K562 (cell line): ENCODE data around the gene GLRA2. TPM values are rescaled to one million over a fixed set of nuclear protein-coding genes. Genes with fewer than 3 reads are reported as not detected.

Experiments
- ATAC-seq: fragments of 200-7000 bp; cut with Tn5 transposase; 3 replicates; pipeline ENCODE4 v1.9.1; 2020; ENCODE audit warnings: moderate library complexity
- BruUV-seq: library from RNA; stranded (reverse); fragments of 400-500 nt; replicated peaks from 2 replicates; lab custom pipeline; 2021; lab: Mats Ljungman, UMichigan
- CTCF ChIA-PET: fragments of 300-600 bp; formaldehyde crosslinking; extraction: SDS; loops from one replicate; lab custom pipeline; 2021; ENCODE audit warnings: low intra/inter-chr PET ratio; lab: Yijun Ruan, JAX
- POLR2A ChIA-PET: fragments of 300-600, 350-650 bp; sonication (Branson Sonifier 250); formaldehyde crosslinking; extraction: SDS; loops from one replicate; lab custom pipeline; 2021; ENCODE audit warnings: antibody characterized with exemption, inconsistent platforms; lab: Yijun Ruan, JAX
- DNase-seq, 4 experiments: peaks; one replicate each; pipeline versions ENCODE4 v3.0.0 to v3.0.0-alpha.2; 2011 to 2018; ENCODE audit warnings: low spot score in 3 of 4, mixed read lengths in 3 of 4; ENCODE audit errors: extremely low read depth in 1 of 4
- FAIRE-seq: peaks from 2 replicates; lab custom pipeline; 2011; peaks lifted over from hg19 to GRCh38; lab: Jason Lieb, UNC
- H2AFZ ChIP-seq: 2 replicates; pipeline ENCODE4 v1.6.0; 2011; ENCODE audit warnings: low read depth, low read length, control low read depth, inconsistent platforms
- H3K27ac ChIP-seq: fragments of 200-600 bp; 3 replicates; pipeline ENCODE4 v1.8.0; 2011; ENCODE audit warnings: low read depth, mild to moderate bottlenecking, control low read depth, inconsistent platforms, low read length, moderate library complexity, mixed read lengths; ENCODE audit errors: extremely low read depth
- H3K27me3 ChIP-seq, 2 experiments: fragments of 300-600 bp in 1 of 2; 2 replicates in 1 of 2; 3 replicates in 1 of 2; pipeline versions ENCODE4 v1.6.0 to v1.8.0; 2011; ENCODE audit warnings: inconsistent platforms in 2 of 2, low read length in 2 of 2, mild to moderate bottlenecking in 1 of 2, mixed read lengths in 1 of 2, moderate library complexity in 1 of 2; ENCODE audit not compliant: control insufficient read depth in 2 of 2, insufficient read depth in 2 of 2
- H3K36me3 ChIP-seq: fragments of 300-600 bp; 3 replicates; pipeline ENCODE4 v1.8.0; 2011; ENCODE audit warnings: mild to moderate bottlenecking, low read length, inconsistent platforms; ENCODE audit not compliant: control insufficient read depth, insufficient read depth
- H3K4me1 ChIP-seq, 2 experiments: fragments of 200-600 bp in 1 of 2; replicated peaks in 1 of 2; 2 replicates in 1 of 2; 3 replicates in 1 of 2; pipeline versions ENCODE4 v1.5.1 to v1.8.0; 2011; ENCODE audit warnings: inconsistent platforms in 2 of 2, low read length in 2 of 2, mild to moderate bottlenecking in 1 of 2, mixed read lengths in 1 of 2, moderate library complexity in 1 of 2; ENCODE audit not compliant: control insufficient read depth in 2 of 2, insufficient read depth in 2 of 2
- H3K4me2 ChIP-seq: 2 replicates; pipeline ENCODE4 v1.6.1; 2011; ENCODE audit warnings: low read length, control low read depth, inconsistent platforms, mixed read lengths; ENCODE audit not compliant: insufficient read depth
- H3K4me3 ChIP-seq: fragments of 200-600 bp; sonication (generic), shearing (Covaris generic); 2 replicates; pipeline ENCODE4 v1.5.1; 2016; ENCODE audit warnings: control low read depth, inconsistent platforms
- H3K79me2 ChIP-seq: fragments of 200-600 bp; 3 replicates; pipeline ENCODE4 v1.8.0; 2011; ENCODE audit warnings: low read length, inconsistent platforms; ENCODE audit not compliant: control insufficient read depth, insufficient read depth
- H3K9ac ChIP-seq, 2 experiments: 2 replicates each; pipeline versions ENCODE4 v1.6.0 to v1.6.1; 2011; ENCODE audit warnings: low read depth in 2 of 2, low read length in 2 of 2, control low read depth in 1 of 2, inconsistent platforms in 1 of 2, mild to moderate bottlenecking in 1 of 2, mixed read lengths in 1 of 2; ENCODE audit not compliant: insufficient read depth in 1 of 2
- H3K9me1 ChIP-seq: one replicate; pipeline ENCODE4 v1.6.0; 2011; ENCODE audit warnings: inconsistent platforms, mild to moderate bottlenecking, low read length, moderate library complexity; ENCODE audit not compliant: control insufficient read depth, insufficient read depth
- H3K9me3 ChIP-seq: replicated peaks from 2 replicates; pipeline ENCODE4 v1.5.1; 2011; ENCODE audit warnings: low read depth, low read length, inconsistent platforms; ENCODE audit not compliant: control insufficient read depth, insufficient read depth
- H4K20me1 ChIP-seq: replicated peaks from 2 replicates; pipeline ENCODE4 v1.6.1; 2011; ENCODE audit warnings: low read length, inconsistent platforms, mixed read lengths; ENCODE audit not compliant: control insufficient read depth, insufficient read depth
- BDP1 ChIP-seq: IDR thresholded peaks from 3 replicates; pipeline ENCODE4 v1.6.1; 2011; ENCODE audit not compliant: insufficient read length, insufficient read depth
- CREB1 ChIP-seq, 2 experiments: sonication (generic) in 1 of 2; formaldehyde crosslinking in 1 of 2; IDR thresholded peaks; 2 replicates each; pipeline versions ENCODE4 v1.6.1 to v1.8.0; 2012 to 2022; ENCODE audit warnings: inconsistent platforms in 1 of 2, mild to moderate bottlenecking in 1 of 2, missing genetic modification reagents in 1 of 2, moderate library complexity in 1 of 2
- MAZ ChIP-seq, 2 experiments: fragments of 450-650 bp in 1 of 2; sonication (generic) in 1 of 2; formaldehyde crosslinking; IDR thresholded peaks in 1 of 2; conservative IDR thresholded peaks in 1 of 2; 2 replicates each; pipeline versions ENCODE4 v1.4.0 to v1.5.0; 2020; ENCODE audit warnings: mild to moderate bottlenecking in 1 of 2, missing genetic modification reagents in 1 of 2
- MTA2 ChIP-seq: fragments of 450-650 bp; IDR thresholded peaks from 2 replicates; pipeline ENCODE4 v1.6.1; 2016; ENCODE audit warnings: low read depth
- NFE2 ChIP-seq: IDR thresholded peaks from 2 replicates; pipeline ENCODE4 v1.6.1; 2014; ENCODE audit warnings: antibody characterized with exemption, low read depth
- XRCC5 ChIP-seq: fragments of 200-400 bp; formaldehyde crosslinking; IDR thresholded peaks from 2 replicates; pipeline ENCODE4 v1.6.1; 2017; ENCODE audit warnings: low read depth, mild to moderate bottlenecking, low read length
- ZNF354B ChIP-seq: fragments of 250-450 bp; sonication (Bioruptor Pico); IDR thresholded peaks from 2 replicates; pipeline ENCODE4 v1.4.0; 2020
- WGBS: fragments of 100-300 bp; shearing (Covaris generic); methylation state at CpG from one replicate; pipeline ENCODE4 v1.1.6; 2016; ENCODE audit warnings: low coverage, mixed read lengths; ENCODE audit not compliant: insufficient coverage; ENCODE audit errors: missing lambda C conversion rate; 5-methylcytosine and 5-hydroxymethylcytosine counted together
- in situ Hi-C: fragments of 300-500 bp; cut with MboI; formaldehyde crosslinking; loops from 4 replicates; pipeline ENCODE4 v1.15.0; 2018; ENCODE audit warnings: inconsistent platforms, mixed read lengths
- intact Hi-C: fragments of 100-400 bp; cut with micrococcal nuclease; formaldehyde crosslinking; loops from 2 replicates; pipeline ENCODE4 v1.14.2; 2022
- polyA plus RNA-seq, 8 experiments: library from polyadenylated mRNA; depleted of rRNA in 4 of 8; stranded (reverse) in 5 of 8; unstranded in 3 of 8; fragments of >200 nt; fragmentation: Nextera tagmentation in 2 of 8; fragmentation: Illumina TruSeq in 1 of 8; extraction: Ambion mirVana in 2 of 8; extraction: Trizol in 1 of 8; gene quantifications; 2 replicates each; pipeline versions ENCODE4 v1.2.1 to v1.2.3, GENCODE V29; 2011 to 2014; ENCODE audit warnings: inconsistent platforms in 1 of 8, missing spikeins in 1 of 8
- total RNA-seq, 7 experiments: library from RNA; depleted of rRNA in 6 of 7; stranded (reverse); fragments of >200 nt in 6 of 7; fragmentation: Illumina TruSeq in 2 of 7; extraction: Trizol in 2 of 7; gene quantifications; 2 replicates each; pipeline versions ENCODE4 v1.2.1 to v1.2.3, GENCODE V29; 2011 to 2021; ENCODE audit warnings: low replicate concordance in 1 of 7
- TF ChIP-seq, protein P1 (sequence below): sonication (generic); formaldehyde crosslinking; IDR thresholded peaks from 2 replicates; pipeline ENCODE4 v1.8.1; 2023; ENCODE audit warnings: mild to moderate bottlenecking, missing genetic modification reagents, moderate library complexity

GLRA2 gene
- total and polyA plus RNA-seq, 9 of the 15 experiments (the other 6 are each of a cell fraction or from before 2014, with no cell fraction given): not detected

DNA sequence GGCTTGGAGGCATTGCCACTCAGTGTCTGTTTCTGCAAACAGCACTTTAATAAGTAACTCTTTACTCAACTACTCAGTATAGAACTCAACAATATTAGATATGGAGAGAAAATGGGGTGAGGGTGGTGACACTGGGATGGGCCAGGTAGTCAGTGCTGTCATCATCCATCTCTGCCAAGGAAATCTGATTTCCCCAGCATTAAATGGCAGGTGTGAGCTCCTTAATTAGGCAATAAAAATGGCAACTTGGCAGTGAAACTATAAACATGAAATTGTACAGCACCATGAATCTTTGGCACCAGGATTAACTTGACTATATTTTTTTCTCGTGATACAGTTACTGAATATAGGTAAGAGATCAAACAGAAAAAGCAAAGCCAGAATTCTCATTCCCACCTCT is 146.2 kb downstream of the GLRA2 start:
- Histone ChIP-seq H3K4me2 (no peak overlapping the region), H3K9me1 (no peaks in the 10 kb centered on the region), H3K79me2 (no peaks in the 10 kb centered on the region), H4K20me1 (no peaks in the 10 kb centered on the region), H3K27ac (no peak overlapping the region), H2AFZ (no peak overlapping the region), H3K4me1 (no peaks in the 10 kb centered on the region), H3K9me3 (no peaks in the 10 kb centered on the region), H3K9ac (no peak overlapping the region), H3K4me3 (no peak overlapping the region), H3K36me3 (no peaks in the 10 kb centered on the region), H3K27me3 (no peaks in the 10 kb centered on the region)
- ChIA-PET CTCF (no interaction called here), POLR2A (no interaction called here)
- ATAC-seq (no peak), DNase-seq (no peak), FAIRE-seq (no peak)
- 0% methylated on average over 1 of the region's 1 CpG for WGBS
- in situ Hi-C loops: no loop called here
- intact Hi-C loops: no loop called here
- no TSS peak for BruUV-seq
- TF ChIP-seq MTA2 (no peak), XRCC5 (no peak), ZNF354B (no peak), CREB1 (IDR thresholded peaks at IDR 0.05) (no peak), CREB1 (CRISPR knock-in tag; IDR thresholded peaks at IDR 0.05) (no peak), BDP1 (no peak), MAZ (CRISPR knock-in tag; conservative IDR thresholded peaks at IDR 0.05 in 1 of 2, IDR thresholded peaks at IDR 0.05 in 1 of 2) (no peak), NFE2 (no peak)
- TF ChIP-seq, protein P1, sequence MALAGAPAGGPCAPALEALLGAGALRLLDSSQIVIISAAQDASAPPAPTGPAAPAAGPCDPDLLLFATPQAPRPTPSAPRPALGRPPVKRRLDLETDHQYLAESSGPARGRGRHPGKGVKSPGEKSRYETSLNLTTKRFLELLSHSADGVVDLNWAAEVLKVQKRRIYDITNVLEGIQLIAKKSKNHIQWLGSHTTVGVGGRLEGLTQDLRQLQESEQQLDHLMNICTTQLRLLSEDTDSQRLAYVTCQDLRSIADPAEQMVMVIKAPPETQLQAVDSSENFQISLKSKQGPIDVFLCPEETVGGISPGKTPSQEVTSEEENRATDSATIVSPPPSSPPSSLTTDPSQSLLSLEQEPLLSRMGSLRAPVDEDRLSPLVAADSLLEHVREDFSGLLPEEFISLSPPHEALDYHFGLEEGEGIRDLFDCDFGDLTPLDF: no peak
